NCI-H1694 treated with DMSO at 0.1 percent for 48 hours (cell line): ENCODE measurements around the gene PLPP1.
"Not testable (repeated sequence)": the region's sequence is repeated elsewhere in the genome, so short reads cannot be mapped to it uniquely, and the experiment has no call there.

Experiments
- DNase-seq: peaks from one replicate; lab custom pipeline; 2025; lab: John Stamatoyannopoulos, UW

PLPP1 gene

GRCh38 chr5:55544341-55544740 is 9.6 kb upstream of the PLPP1 start:
- no peak for DNase-seq

- DNase-seq = no peak
These were observed 6.4 kb upstream of the PLPP1 start for GRCh38 chr5:55541056-55541635.

GRCh38 chr5:55540525-55540924 is 5.8 kb upstream of the PLPP1 start:
- DNase-seq = no peak

GRCh38 chr5:55540024-55540423 is 5.3 kb upstream of the PLPP1 start:
- DNase-seq = no peak

- DNase-seq = no peak
These were observed 3.9 kb upstream of the PLPP1 start for GRCh38 chr5:55538661-55539060.

GRCh38 chr5:55537315-55537714 is 2.6 kb upstream of the PLPP1 start:
- not testable (repeated sequence) for DNase-seq

- DNase-seq = peak; percentile 76
These were observed 588 bp upstream of the PLPP1 start for GRCh38 chr5:55535199-55535905.

- peak; percentile 34 for DNase-seq
These were observed 986 bp downstream of the PLPP1 start for GRCh38 chr5:55533521-55534435.

- no peak for DNase-seq
These were observed 4.1 kb downstream of the PLPP1 start for GRCh38 chr5:55530669-55531068.

- DNase-seq = no peak
These were observed 9.9 kb downstream of the PLPP1 start for GRCh38 chr5:55524816-55525215.

- DNase-seq = no peak
These were observed 11.5 kb downstream of the PLPP1 start for GRCh38 chr5:55523293-55523692.

GRCh38 chr5:55521881-55522280 is 12.9 kb downstream of the PLPP1 start:
- no peak for DNase-seq

- no peak for DNase-seq
These were observed 14.5 kb downstream of the PLPP1 start for GRCh38 chr5:55520117-55520839.

- no peak for DNase-seq
These were observed 15.9 kb downstream of the PLPP1 start for GRCh38 chr5:55518831-55519390.

GRCh38 chr5:55517804-55518203 is 17.0 kb downstream of the PLPP1 start:
- DNase-seq = no peak

- DNase-seq = no peak
These were observed 23.8 kb downstream of the PLPP1 start for GRCh38 chr5:55511010-55511409.

- DNase-seq = no peak
These were observed 24.3 kb downstream of the PLPP1 start for GRCh38 chr5:55510523-55510880.

GRCh38 chr5:55509796-55510522 is 24.8 kb downstream of the PLPP1 start:
- no peak for DNase-seq

- DNase-seq = no peak
These were observed 25.7 kb downstream of the PLPP1 start for GRCh38 chr5:55509097-55509496.

GRCh38 chr5:55507574-55507973 is 27.2 kb downstream of the PLPP1 start:
- DNase-seq = no peak

- DNase-seq = not testable (repeated sequence)
These were observed 29.1 kb downstream of the PLPP1 start for GRCh38 chr5:55505711-55506110.
